ENCODE results near the gene ANKS1A.
A peak's percentile ranks its signal among the peaks of the same experiment; 100 is the strongest.
"Not testable (repeated sequence)": the region's sequence is repeated elsewhere in the genome, so short reads cannot be mapped to it uniquely, and the experiment has no call there.

ANKS1A gene

DNA sequence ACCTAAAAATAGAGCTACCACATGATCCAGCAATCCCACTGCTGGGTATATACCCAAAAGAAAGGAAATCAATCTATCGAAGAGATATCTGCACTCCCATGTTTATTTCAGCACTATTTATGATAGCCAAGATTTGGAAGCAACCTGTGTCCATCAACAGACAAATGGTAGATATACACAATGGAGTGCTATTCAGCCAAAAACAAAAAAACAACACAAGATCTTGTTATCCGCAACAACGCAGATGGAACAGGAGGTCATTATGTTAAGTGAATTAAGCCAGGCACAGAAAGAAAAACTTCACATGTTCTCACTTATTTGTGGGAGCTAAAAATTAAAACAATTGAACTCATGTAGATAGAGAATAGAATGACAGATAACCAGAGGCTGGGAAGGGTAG lies 249.1 kb downstream of the ANKS1A start:
- DNase-seq, result not testable (repeated sequence)

DNA sequence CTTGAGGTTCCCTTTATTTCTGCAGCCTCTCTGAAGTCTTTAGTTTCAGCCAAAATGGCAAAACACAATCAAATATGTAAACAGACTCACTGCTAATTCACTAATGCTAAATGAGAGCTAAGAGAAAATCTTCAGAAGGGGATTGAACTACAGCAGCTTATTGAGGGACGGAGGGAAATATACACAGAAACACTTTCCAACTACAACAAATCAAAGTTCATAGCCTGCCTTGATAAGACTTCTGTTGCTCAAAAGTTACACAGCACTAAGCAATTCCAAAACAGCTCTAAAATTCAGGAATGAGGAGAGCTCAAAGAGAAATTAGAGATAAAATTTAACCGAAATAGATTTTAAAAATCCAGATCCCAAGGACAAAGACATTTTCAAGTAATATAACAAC lies 250.4 kb downstream of the ANKS1A start:
- DNase-seq, result no peak

DNA sequence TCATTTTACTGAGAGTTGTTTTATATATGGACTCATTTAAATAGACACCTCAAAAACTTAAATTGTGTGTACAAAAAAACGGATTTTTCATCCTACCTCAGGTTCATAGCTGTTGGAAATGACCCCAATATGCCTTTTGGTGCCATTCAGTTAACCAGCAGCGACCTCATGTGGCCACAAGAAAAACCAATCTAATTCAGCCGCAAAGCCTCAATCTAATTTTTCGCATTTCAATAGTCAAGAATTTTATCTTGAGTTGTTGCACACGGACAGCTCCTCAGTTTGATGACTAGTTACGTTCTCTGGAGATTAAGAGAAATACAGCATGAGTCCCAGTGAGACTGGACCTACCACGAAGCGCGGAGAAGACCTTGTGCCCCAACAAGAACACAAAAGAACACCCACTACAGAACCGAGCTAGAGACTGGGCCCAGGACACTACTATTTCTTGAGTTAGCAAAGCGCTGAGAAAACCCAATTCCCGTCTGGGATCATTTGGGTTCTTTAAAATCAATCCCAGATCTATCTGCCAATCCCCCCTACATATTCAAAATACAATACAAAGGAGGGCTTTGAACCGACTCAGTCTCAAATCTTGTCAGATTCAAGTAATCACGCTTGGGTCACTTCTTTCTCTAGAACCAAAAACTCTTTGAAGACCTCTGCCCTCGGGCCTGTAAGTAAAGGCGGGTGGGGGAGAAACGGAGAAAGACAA lies 251.0 kb downstream of the ANKS1A start:
- peak; percentile 64 for DNase-seq

DNA sequence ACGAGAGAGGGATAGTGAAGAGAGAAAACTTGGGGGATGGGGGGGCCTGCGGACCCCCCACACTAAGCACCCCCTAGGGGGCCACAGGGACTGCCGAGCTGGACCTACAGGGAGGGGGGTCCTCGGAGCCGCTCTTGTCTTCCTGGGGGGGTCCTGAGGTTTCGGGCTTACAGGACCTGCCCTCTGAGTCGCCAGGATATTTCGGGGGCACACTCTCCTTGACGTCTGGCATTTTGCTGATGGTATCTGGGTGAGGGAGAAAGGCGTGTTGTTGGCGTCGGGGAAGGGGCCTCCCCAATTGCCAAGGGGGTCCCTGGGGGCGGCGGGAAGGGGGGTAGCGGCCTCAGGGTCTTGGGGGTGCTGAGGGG lies 251.6 kb downstream of the ANKS1A start:
- DNase-seq, result no peak
